ENCODE measurements around the gene SMPDL3B.
A peak's percentile ranks its signal among the peaks of the same experiment; 100 is the strongest.

DNA sequence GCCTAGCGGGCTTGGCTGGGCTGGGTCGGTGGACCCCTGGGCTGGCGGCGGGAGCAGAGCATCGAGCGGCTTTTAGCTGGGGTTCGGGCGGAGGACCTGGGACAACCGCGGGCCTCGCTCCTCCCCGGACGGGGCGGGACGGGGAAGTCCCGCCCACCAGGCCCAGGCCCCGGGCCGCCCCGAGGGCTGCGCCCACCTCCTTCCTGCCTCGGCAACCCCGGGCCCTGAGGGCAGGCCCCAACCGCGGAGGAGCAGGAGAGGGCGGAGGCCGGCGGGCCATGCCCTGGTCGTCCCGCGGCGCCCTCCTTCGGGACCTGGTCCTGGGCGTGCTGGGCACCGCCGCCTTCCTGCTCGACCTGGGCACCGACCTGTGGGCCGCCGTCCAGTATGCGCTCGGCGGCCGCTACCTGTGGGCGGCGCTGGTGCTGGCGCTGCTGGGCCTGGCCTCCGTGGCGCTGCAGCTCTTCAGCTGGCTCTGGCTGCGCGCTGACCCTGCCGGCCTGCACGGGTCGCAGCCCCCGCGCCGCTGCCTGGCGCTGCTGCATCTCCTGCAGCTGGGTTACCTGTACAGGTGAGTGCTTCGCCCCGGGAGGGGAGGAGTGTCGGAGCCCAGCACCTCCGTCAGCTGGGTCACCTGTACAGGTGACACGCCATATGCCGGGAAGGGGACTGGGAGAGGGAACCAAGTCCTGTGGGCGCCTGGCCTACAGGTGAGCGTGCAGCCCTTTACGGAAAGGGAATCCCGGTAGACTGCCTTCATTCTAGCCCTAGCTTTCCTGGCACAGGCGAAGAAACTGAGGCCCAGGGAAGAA is 25.2 kb downstream of the SMPDL3B start, which contains the start of gene XKR8:
- TF ChIP-seq, protein P1, sequence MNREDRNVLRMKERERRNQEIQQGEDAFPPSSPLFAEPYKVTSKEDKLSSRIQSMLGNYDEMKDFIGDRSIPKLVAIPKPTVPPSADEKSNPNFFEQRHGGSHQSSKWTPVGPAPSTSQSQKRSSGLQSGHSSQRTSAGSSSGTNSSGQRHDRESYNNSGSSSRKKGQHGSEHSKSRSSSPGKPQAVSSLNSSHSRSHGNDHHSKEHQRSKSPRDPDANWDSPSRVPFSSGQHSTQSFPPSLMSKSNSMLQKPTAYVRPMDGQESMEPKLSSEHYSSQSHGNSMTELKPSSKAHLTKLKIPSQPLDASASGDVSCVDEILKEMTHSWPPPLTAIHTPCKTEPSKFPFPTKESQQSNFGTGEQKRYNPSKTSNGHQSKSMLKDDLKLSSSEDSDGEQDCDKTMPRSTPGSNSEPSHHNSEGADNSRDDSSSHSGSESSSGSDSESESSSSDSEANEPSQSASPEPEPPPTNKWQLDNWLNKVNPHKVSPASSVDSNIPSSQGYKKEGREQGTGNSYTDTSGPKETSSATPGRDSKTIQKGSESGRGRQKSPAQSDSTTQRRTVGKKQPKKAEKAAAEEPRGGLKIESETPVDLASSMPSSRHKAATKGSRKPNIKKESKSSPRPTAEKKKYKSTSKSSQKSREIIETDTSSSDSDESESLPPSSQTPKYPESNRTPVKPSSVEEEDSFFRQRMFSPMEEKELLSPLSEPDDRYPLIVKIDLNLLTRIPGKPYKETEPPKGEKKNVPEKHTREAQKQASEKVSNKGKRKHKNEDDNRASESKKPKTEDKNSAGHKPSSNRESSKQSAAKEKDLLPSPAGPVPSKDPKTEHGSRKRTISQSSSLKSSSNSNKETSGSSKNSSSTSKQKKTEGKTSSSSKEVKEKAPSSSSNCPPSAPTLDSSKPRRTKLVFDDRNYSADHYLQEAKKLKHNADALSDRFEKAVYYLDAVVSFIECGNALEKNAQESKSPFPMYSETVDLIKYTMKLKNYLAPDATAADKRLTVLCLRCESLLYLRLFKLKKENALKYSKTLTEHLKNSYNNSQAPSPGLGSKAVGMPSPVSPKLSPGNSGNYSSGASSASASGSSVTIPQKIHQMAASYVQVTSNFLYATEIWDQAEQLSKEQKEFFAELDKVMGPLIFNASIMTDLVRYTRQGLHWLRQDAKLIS (CRISPR knock-in tag; IDR thresholded peaks at IDR 0.05; ENCODE audit: borderline replicate concordance) = peak; percentile 54; the same call in 1 of the 2 replicates
- TF ChIP-seq, protein P2, sequence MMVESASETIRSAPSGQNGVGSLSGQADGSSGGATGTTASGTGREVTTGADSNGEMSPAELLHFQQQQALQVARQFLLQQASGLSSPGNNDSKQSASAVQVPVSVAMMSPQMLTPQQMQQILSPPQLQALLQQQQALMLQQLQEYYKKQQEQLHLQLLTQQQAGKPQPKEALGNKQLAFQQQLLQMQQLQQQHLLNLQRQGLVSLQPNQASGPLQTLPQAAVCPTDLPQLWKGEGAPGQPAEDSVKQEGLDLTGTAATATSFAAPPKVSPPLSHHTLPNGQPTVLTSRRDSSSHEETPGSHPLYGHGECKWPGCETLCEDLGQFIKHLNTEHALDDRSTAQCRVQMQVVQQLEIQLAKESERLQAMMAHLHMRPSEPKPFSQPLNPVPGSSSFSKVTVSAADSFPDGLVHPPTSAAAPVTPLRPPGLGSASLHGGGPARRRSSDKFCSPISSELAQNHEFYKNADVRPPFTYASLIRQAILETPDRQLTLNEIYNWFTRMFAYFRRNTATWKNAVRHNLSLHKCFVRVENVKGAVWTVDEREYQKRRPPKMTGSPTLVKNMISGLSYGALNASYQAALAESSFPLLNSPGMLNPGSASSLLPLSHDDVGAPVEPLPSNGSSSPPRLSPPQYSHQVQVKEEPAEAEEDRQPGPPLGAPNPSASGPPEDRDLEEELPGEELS (CRISPR knock-in tag; IDR thresholded peaks at IDR 0.05) = 0 out of 2 replicates have a peak, but pooled peaks have one; percentile 7
- TF ChIP-seq, protein P3, sequence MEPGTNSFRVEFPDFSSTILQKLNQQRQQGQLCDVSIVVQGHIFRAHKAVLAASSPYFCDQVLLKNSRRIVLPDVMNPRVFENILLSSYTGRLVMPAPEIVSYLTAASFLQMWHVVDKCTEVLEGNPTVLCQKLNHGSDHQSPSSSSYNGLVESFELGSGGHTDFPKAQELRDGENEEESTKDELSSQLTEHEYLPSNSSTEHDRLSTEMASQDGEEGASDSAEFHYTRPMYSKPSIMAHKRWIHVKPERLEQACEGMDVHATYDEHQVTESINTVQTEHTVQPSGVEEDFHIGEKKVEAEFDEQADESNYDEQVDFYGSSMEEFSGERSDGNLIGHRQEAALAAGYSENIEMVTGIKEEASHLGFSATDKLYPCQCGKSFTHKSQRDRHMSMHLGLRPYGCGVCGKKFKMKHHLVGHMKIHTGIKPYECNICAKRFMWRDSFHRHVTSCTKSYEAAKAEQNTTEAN (CRISPR knock-in tag; IDR thresholded peaks at IDR 0.05) = peak; percentile 74; the same call in 1 of the 2 replicates
